Cardiac fibroblast (primary cell): ENCODE results near the gene CNTNAP2.
A peak's percentile ranks its signal among the peaks of the same experiment; 100 is the strongest.

Experiments used
- DNase-seq, 2 donors: peaks; one replicate each; pipeline versions ENCODE4 v3.0.0 to v3.0.0-alpha.2; 2010; ENCODE audit warnings: low read depth in 2 of 2
- H3K4me3 ChIP-seq, 2 donors: replicated peaks in 1 of 2; 1 replicate in 1 of 2; 2 replicates in 1 of 2; pipeline ENCODE4 v1.5.1; 2011; ENCODE audit warnings: low read depth in 2 of 2, low read length in 2 of 2, mild to moderate bottlenecking in 2 of 2, moderate library complexity in 1 of 2
- CTCF ChIP-seq: IDR thresholded peaks from one replicate; pipeline ENCODE4 v1.5.1; 2011; ENCODE audit warnings: low read depth, mild to moderate bottlenecking, low read length, inconsistent platforms

The CNTNAP2 gene

DNA sequence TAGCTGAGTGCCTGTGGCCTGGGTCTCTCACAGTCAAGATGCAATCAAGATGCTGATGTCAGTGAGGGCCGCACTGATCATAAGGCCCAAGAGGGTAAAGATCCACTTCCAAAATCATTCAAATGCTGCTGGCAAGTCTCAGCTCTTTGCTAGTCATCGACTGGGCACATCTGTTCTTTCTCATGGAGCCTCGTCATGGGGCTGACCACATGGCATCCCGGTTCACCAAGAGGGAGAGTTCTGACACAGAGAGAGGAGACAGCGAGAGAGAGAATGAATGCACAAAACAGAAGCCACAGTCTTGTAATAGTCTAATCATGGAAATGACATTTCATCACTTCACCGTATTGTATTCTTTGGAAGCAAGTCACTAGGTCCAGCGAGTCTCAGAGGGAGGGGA is 1406.5 kb downstream of the CNTNAP2 start:
- DNase-seq, result peak; percentile 14 to 20
- TF ChIP-seq CTCF, result no peak
- no peak overlapping the region for H3K4me3 ChIP-seq

DNA sequence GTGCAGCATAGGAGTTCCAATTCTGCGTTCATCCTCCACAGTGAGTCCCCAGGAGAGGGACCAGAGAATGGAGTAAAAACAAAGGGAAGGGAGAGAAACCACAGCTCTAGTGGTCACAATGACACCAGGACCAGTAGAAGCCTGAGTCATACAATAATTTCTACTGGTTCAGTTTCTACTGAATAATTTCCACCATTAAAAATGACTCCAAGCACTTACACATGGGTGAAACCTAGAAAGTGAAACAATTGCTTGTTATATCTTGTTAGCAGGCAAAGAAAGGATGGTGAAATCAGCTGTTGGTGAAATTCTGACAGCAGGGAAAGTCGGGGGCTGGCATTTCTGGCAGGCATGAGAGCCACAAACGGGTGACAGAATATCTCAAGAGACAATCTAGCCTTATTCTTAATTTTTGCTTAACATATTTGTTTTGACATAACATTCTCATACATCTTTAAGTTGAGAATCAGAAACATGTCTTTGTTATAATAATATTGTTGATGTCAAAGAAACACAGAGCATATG is 1408.2 kb downstream of the CNTNAP2 start:
- no peak overlapping the region for H3K4me3 ChIP-seq
- TF ChIP-seq CTCF, result no peak
- DNase-seq, result no peak

DNA sequence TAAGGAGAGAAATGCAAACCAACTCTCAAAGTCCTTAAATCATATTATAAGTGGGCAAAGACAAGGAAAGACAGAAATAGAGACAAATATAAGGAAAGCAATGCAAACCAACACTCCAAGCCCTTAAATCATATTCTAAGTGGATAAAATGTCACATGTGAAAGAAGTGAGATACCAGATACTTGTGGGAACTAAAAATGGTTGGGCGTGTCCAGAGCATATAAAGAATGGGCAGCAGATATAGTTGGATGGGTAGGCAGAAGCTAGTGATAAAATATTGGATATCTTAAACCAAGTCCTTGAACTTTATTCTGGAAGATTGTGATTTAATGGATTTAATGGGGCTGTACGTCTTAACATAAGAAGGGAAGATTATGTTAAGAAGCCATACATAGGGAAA is 1408.7 kb downstream of the CNTNAP2 start:
- TF ChIP-seq CTCF, result no peak
- DNase-seq, result no peak
- H3K4me3 ChIP-seq, result no peak overlapping the region

DNA sequence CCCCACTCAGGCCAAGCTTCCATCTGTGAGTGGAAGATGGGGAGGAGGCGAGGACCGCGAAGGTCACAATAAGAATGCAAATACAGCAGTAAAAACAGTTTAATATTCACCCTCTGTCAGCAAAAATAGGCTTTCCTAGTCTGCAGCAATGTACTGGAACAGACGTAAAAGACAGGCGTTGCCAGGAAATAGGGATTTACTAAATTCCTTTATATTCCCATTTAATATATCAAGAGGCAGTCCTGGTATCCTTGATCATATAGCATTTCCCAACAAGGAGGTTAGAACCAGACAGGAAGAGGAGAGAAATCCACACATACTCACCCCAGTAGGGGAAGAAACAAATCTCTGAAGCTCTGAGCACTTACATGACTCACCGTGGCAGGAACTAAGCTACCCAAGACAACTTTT is 1419.1 kb downstream of the CNTNAP2 start:
- no peak for TF ChIP-seq CTCF
- DNase-seq, result peak; percentile 48 to 58
- no peak overlapping the region for H3K4me3 ChIP-seq

DNA sequence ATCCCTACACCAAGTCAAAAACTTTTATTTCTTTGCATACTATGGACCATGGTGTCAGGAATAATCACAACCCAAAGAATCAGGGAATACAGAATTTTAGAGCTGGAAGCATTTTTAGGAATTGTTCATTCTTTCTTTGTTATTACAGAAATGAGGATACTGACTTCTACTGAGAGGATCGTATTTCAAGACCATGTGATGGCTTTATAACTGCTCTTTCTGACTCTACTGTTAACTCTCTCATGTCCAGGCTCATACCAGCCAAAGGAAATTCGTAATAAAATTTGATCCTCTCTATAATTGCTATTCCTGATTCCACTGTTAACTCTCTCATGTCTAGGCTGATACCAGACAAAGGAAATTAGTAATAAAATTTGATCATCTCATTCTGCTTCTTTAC is 1423.1 kb downstream of the CNTNAP2 start:
- no peak for TF ChIP-seq CTCF
- H3K4me3 ChIP-seq, result no peak overlapping the region
- no peak for DNase-seq

DNA sequence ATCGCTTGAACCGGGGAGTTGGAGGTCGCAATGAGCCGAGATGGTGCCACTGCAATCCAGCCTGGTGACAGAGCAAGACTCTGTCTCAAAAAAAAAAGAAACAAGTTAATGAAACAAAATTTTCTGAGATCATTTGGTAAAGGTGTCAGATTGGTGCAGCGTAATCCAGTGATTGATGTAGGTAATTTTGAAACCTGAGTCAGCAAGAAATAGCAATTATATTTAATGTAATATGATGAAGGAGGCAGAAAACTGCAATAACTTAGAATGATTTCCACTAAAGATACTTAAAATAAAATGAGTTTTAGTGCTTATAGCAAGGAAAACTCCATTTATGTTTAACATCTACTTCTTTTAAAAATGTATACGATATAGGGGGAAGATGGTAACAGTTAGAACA is 1424.1 kb downstream of the CNTNAP2 start:
- DNase-seq, result no peak
- no peak overlapping the region for H3K4me3 ChIP-seq
- TF ChIP-seq CTCF, result no peak

- TF ChIP-seq CTCF, result no peak
- DNase-seq, result no peak
Measured at GRCh38 chr7:147541261-147541660, 1424.7 kb downstream of the CNTNAP2 start.

More at GRCh38 chr7:147541261-147541660, 1424.7 kb downstream of the CNTNAP2 start:
- H3K4me3 ChIP-seq, result no peak overlapping the region
